H1 (cell line): ENCODE measurements around the gene ISG15. TPM values are rescaled to one million over a fixed set of nuclear protein-coding genes. Genes with fewer than 3 reads are reported as not detected.

Experiments
- CTCF ChIA-PET: fragments of 300-600 bp; sonication (Branson Sonifier 250); formaldehyde crosslinking; loops from one replicate; lab custom pipeline; 2021; ENCODE audit not compliant: partially characterized antibody; lab: Charles Lee
- POLR2A ChIA-PET: fragments of 300-600 bp; sonication (Branson Sonifier 250); formaldehyde crosslinking; loops from one replicate; lab custom pipeline; 2021; ENCODE audit warnings: inconsistent platforms; ENCODE audit not compliant: partially characterized antibody; lab: Charles Lee
- DNase-seq, 2 experiments: peaks; one replicate each; pipeline versions ENCODE4 v3.0.0 to v3.0.0-alpha.2; 2010 to 2022; ENCODE audit warnings: low spot score in 2 of 2, low read depth in 1 of 2, mixed read lengths in 1 of 2
- FAIRE-seq: peaks from 2 replicates; lab custom pipeline; 2011; peaks lifted over from hg19 to GRCh38; lab: Jason Lieb, UNC
- H2AFZ ChIP-seq: 2 replicates; pipeline ENCODE4 v1.8.1; 2012; ENCODE audit warnings: low read length, inconsistent platforms
- H2AK5ac ChIP-seq: 2 replicates; pipeline ENCODE4 v1.6.1; 2013; ENCODE audit warnings: low read depth, low read length
- H2BK120ac ChIP-seq: replicated peaks from 2 replicates; pipeline ENCODE3; 2013; ENCODE audit warnings: low read depth, low read length, inconsistent platforms
- H2BK12ac ChIP-seq: 2 replicates; pipeline ENCODE4 v1.6.1; 2013; ENCODE audit warnings: low read depth, low read length
- H2BK15ac ChIP-seq: 2 replicates; pipeline ENCODE4 v1.6.1; 2013; ENCODE audit warnings: low read length
- H2BK20ac ChIP-seq: 2 replicates; pipeline ENCODE4 v1.6.1; 2013; ENCODE audit warnings: low read length
- H2BK5ac ChIP-seq: 2 replicates; pipeline ENCODE4 v1.6.1; 2013; ENCODE audit warnings: low read depth, low read length
- H3K14ac ChIP-seq: 2 replicates; pipeline ENCODE4 v1.6.1; 2013; ENCODE audit warnings: inconsistent platforms; ENCODE audit not compliant: insufficient read length
- H3K18ac ChIP-seq: 2 replicates; pipeline ENCODE4 v1.6.1; 2013; ENCODE audit warnings: low read length; ENCODE audit errors: extremely low read depth
- H3K23ac ChIP-seq: 2 replicates; pipeline ENCODE4 v1.6.1; 2013; ENCODE audit warnings: inconsistent platforms; ENCODE audit not compliant: insufficient read length
- H3K23me2 ChIP-seq: 2 replicates; pipeline ENCODE4 v1.6.1; 2013; ENCODE audit warnings: low read depth, low read length
- H3K27ac ChIP-seq: 2 replicates; pipeline ENCODE4 v1.6.1; 2011; ENCODE audit warnings: low read depth, low read length, inconsistent platforms
- H3K27me3 ChIP-seq, 4 experiments: replicated peaks in 1 of 4; 1 replicate in 1 of 4; 2 replicates in 3 of 4; pipeline versions ENCODE4 v1.6.1 to v1.8.1; 2011 to 2013; ENCODE audit warnings: low read length in 3 of 4, mild to moderate bottlenecking in 3 of 4, inconsistent platforms in 2 of 4, mixed read lengths in 2 of 4, moderate library complexity in 1 of 4; ENCODE audit not compliant: control insufficient read depth in 3 of 4, insufficient read depth in 3 of 4; ENCODE audit errors: extremely low read depth in 1 of 4
- H3K36me3 ChIP-seq, 4 experiments: 2 replicates each; pipeline versions ENCODE4 v1.6.1 to v1.8.1; 2011 to 2013; ENCODE audit warnings: mild to moderate bottlenecking in 4 of 4, low read length in 3 of 4, moderate library complexity in 2 of 4, control low read depth in 1 of 4, inconsistent platforms in 1 of 4; ENCODE audit not compliant: insufficient read depth in 4 of 4, control insufficient read depth in 2 of 4
- H3K4ac ChIP-seq: replicated peaks from 2 replicates; pipeline ENCODE3; 2013; ENCODE audit warnings: low read length, low read depth, mixed read lengths, inconsistent platforms; ENCODE audit not compliant: insufficient read length
- H3K4me1 ChIP-seq, 4 experiments: replicated peaks in 1 of 4; 1 replicate in 1 of 4; 2 replicates in 3 of 4; pipeline versions ENCODE4 v1.6.1 to v1.8.1; 2011 to 2013; ENCODE audit warnings: low read length in 3 of 4, inconsistent platforms in 2 of 4, mixed read lengths in 1 of 4; ENCODE audit not compliant: insufficient read depth in 4 of 4, control insufficient read depth in 3 of 4
- H3K4me2 ChIP-seq, 2 experiments: 2 replicates each; pipeline versions ENCODE4 v1.6.1 to v1.8.1; 2011 to 2013; ENCODE audit warnings: low read depth in 2 of 2, low read length in 2 of 2, control low read depth in 1 of 2, inconsistent platforms in 1 of 2, mild to moderate bottlenecking in 1 of 2; ENCODE audit not compliant: insufficient read depth in 1 of 2
- H3K4me3 ChIP-seq, 4 experiments: fragments of 200-600, 300-600 bp in 1 of 4; sonication (generic), shearing (Covaris generic), sonication (Bioruptor Twin) in 1 of 4; 2 replicates each; pipeline versions ENCODE4 v1.5.1 to v1.8.1; 2011 to 2016; ENCODE audit warnings: low read length in 4 of 4, low read depth in 3 of 4, control low read depth in 2 of 4, inconsistent platforms in 2 of 4, mild to moderate bottlenecking in 2 of 4, mixed read lengths in 1 of 4, moderate library complexity in 1 of 4; ENCODE audit not compliant: insufficient read depth in 2 of 4; ENCODE audit errors: extremely low read depth in 1 of 4
- H3K56ac ChIP-seq: replicated peaks from 2 replicates; pipeline ENCODE3; 2013; ENCODE audit warnings: low read depth, mild to moderate bottlenecking, mixed read lengths, low read length, inconsistent platforms; ENCODE audit not compliant: insufficient read length
- H3K79me1 ChIP-seq: 2 replicates; pipeline ENCODE4 v1.6.1; 2013; ENCODE audit warnings: low read depth, low read length, control low read depth
- H3K79me2 ChIP-seq, 2 experiments: 2 replicates each; pipeline versions ENCODE4 v1.6.1 to v1.8.1; 2012 to 2013; ENCODE audit warnings: low read length in 2 of 2, mild to moderate bottlenecking in 2 of 2, inconsistent platforms in 1 of 2; ENCODE audit not compliant: insufficient read depth in 2 of 2, control insufficient read depth in 1 of 2
- H3K9ac ChIP-seq, 4 experiments: replicated peaks in 1 of 4; 1 replicate in 1 of 4; 2 replicates in 3 of 4; pipeline versions ENCODE4 v1.6.1 to v1.8.1; 2011 to 2013; ENCODE audit warnings: low read depth in 3 of 4, low read length in 3 of 4, control low read depth in 2 of 4, mild to moderate bottlenecking in 2 of 4, moderate library complexity in 2 of 4, inconsistent platforms in 1 of 4; ENCODE audit errors: extremely low read depth in 1 of 4
- H3K9me3 ChIP-seq, 2 experiments: 2 replicates each; pipeline versions ENCODE4 v1.6.1 to v1.8.1; 2012 to 2013; ENCODE audit warnings: mild to moderate bottlenecking in 2 of 2, moderate library complexity in 2 of 2, control low read depth in 1 of 2, inconsistent platforms in 1 of 2, low read depth in 1 of 2, low read length in 1 of 2, mixed read lengths in 1 of 2; ENCODE audit not compliant: insufficient read depth in 2 of 2
- H4K20me1 ChIP-seq, 2 experiments: replicated peaks in 1 of 2; 2 replicates each; pipeline versions ENCODE3 to v1.8.1; 2011 to 2013; ENCODE audit warnings: inconsistent platforms in 2 of 2, low read length in 2 of 2, mild to moderate bottlenecking in 1 of 2; ENCODE audit not compliant: insufficient read depth in 2 of 2, control insufficient read depth in 1 of 2
- H4K5ac ChIP-seq: 2 replicates; pipeline ENCODE4 v1.6.1; 2013; ENCODE audit warnings: low read length, low read depth, mixed read lengths, inconsistent platforms; ENCODE audit not compliant: insufficient read length
- H4K8ac ChIP-seq: 2 replicates; pipeline ENCODE4 v1.8.0; 2013; ENCODE audit warnings: mild to moderate bottlenecking, moderate library complexity, low read length, inconsistent platforms; ENCODE audit not compliant: insufficient read depth; ENCODE audit errors: extremely low read depth
- H4K91ac ChIP-seq: replicated peaks from 2 replicates; pipeline ENCODE3; 2013; ENCODE audit warnings: low read length, mixed read lengths, inconsistent platforms; ENCODE audit not compliant: insufficient read length
- KDM5A ChIP-seq: fragments of 200-600 bp; IDR thresholded peaks from 2 replicates; pipeline ENCODE4 v1.7.1; 2012; ENCODE audit warnings: mild to moderate bottlenecking, low read length, inconsistent platforms, mixed read lengths
- WGBS, 2 experiments: shearing (Covaris generic) in 1 of 2; methylation state at CpG; one replicate each; pipeline versions ENCODE4 v1.1.6 to v1.1.7; 2013 to 2015; ENCODE audit warnings: low lambda C conversion rate in 2 of 2, mixed read lengths in 2 of 2, inconsistent platforms in 1 of 2, low coverage in 1 of 2, missing lambda C conversion rate in 1 of 2; ENCODE audit not compliant: insufficient replicate concordance in 2 of 2, insufficient coverage in 1 of 2, insufficient read length in 1 of 2; ENCODE audit errors: extremely low coverage in 1 of 2, missing lambda C conversion rate in 1 of 2; 5-methylcytosine and 5-hydroxymethylcytosine counted together
- polyA plus RNA-seq, 7 experiments: library from polyadenylated mRNA; depleted of rRNA in 3 of 7; stranded (reverse) in 5 of 7; unstranded in 2 of 7; fragments of >200 nt in 5 of 7; fragments of 200-250 nt in 2 of 7; gene quantifications; 1 replicate in 5 of 7; 2 replicates in 1 of 7; 4 replicates in 1 of 7; pipeline versions ENCODE4 v1.2.1 to v1.2.3, GENCODE V29; 2011 to 2013; ENCODE audit warnings: missing spikeins in 2 of 7, mixed read lengths in 2 of 7
- total RNA-seq: library from RNA; stranded (reverse); fragmentation: NEBNext Ultra II Directional; extraction: Animal tissue kit (Norgen Biotek cat#: 25700); gene quantifications from 2 replicates; pipeline ENCODE4 v1.2.1, GENCODE V29; 2021

The ISG15 gene
- total and polyA plus RNA-seq, 2 of the 8 experiments (the other 6 are each of a cell fraction or from before 2014, with no cell fraction given), result 29.3 to 121 TPM

DNA sequence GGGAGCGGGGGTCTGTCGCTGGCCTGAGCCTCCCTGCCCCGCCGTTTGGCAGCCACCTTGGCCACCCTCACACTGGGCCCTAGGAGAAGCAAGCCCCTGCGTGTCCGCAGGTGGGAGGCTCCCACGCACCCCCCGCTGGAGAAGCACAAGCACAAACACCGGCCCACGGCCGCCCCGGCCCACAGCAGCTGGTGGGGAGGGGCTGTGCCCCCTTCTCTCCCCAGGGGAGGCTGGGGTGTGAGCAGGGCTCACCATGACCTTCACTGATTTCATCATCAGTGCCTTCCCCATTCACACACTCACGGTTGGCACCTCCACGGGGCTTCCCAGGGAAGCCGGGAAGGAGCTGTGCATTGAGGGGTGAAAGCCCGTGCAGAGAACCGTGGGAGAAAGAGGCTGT, 14.5 kb downstream of the ISG15 start:
- H4K5ac ChIP-seq, result no peak overlapping the region
- TF ChIP-seq KDM5A, result no peak
- H3K56ac ChIP-seq, result no peak overlapping the region
- peaks cover 0 to 15% (median 5%) of the 10 kb centered on the region in 4 experiments; a peak in 4 of 8 replicates for H3K36me3 ChIP-seq
- H3K27ac ChIP-seq, result no peak overlapping the region
- H2BK5ac ChIP-seq, result no peak overlapping the region
- no peak for FAIRE-seq
- H3K23me2 ChIP-seq, result peaks cover 3% of the 10 kb centered on the region
- H3K4me3 ChIP-seq, result no peak overlapping the region
- H2AK5ac ChIP-seq, result no peak overlapping the region
- no peak for DNase-seq
- ChIA-PET CTCF (interaction anchor here (0.7 to 1.6 kb wide), 3 partner anchors 13 to 46 kb away, joined by 3 to 6 read pairs (median 3); partner anchors contain the start of gene PERM1), POLR2A (interaction anchor here (0.7 to 1.1 kb wide), 4 partner anchors 14 to 54 kb away, joined by 3 to 8 read pairs (median 4); partner anchors contain the start of gene ISG15)
- no peak overlapping the region; the same call in 1 of the 2 replicates for H2BK15ac ChIP-seq
- H3K9ac ChIP-seq, result no peak overlapping the region
- no peak overlapping the region; the same call in 1 of the 2 replicates for H2BK20ac ChIP-seq
- WGBS, 2 experiments, result 88% methylated on average over 9 of the region's 17 CpGs; no CpG with 5 or more reads in 1 of the 2 experiments
- H3K79me2 ChIP-seq, result peaks cover 0 to 8% of the 10 kb centered on the region in 2 experiments; a peak in 1 of 4 replicates
- H4K20me1 ChIP-seq, result peaks cover 4 to 29% of the 10 kb centered on the region in 2 experiments
- no peak overlapping the region for H3K18ac ChIP-seq
- H3K27me3 ChIP-seq, result no peaks in the 10 kb centered on the region; a peak in 2 of 7 replicates
- H3K14ac ChIP-seq, result no peak overlapping the region
- H3K4ac ChIP-seq, result no peak overlapping the region
- H3K9me3 ChIP-seq, result no peaks in the 10 kb centered on the region
- H4K8ac ChIP-seq, result peak overlapping the region; percentile 68; the same call in 1 of the 2 replicates
- H3K79me1 ChIP-seq, result peaks cover 13% of the 10 kb centered on the region
- H3K4me1 ChIP-seq, result peaks cover 0 to 55% (median 35%) of the 10 kb centered on the region in 4 experiments; a peak in 6 of 7 replicates
- peak overlapping the region; percentile 75; the same call in 1 of the 2 replicates for H2BK12ac ChIP-seq
- H2BK120ac ChIP-seq, result no peak overlapping the region
- no peak overlapping the region for H2AFZ ChIP-seq
- H3K4me2 ChIP-seq, result no peak overlapping the region
- H4K91ac ChIP-seq, result no peak overlapping the region
- H3K23ac ChIP-seq, result no peak overlapping the region
